GM12878 (cell line): ENCODE measurements around the gene LRP1B. TPM values are rescaled to one million over a fixed set of nuclear protein-coding genes. Genes with fewer than 3 reads are reported as not detected.

ENCODE experiments used
- ATAC-seq: fragments of 200-7000 bp; cut with Tn5 transposase; 3 replicates; pipeline ENCODE4 v1.9.1; 2020; ENCODE audit warnings: mild to moderate bottlenecking, moderate library complexity
- BruUV-seq: library from RNA; stranded (reverse); fragments of 400-500 nt; replicated peaks from 2 replicates; lab custom pipeline; 2021; lab: Mats Ljungman, UMichigan
- CTCF ChIA-PET: fragments of 300-600 bp; sonication (Branson Sonifier 250); formaldehyde crosslinking; extraction: SDS; loops from one replicate; lab custom pipeline; 2021; ENCODE audit warnings: inconsistent platforms; lab: Yijun Ruan, JAX
- POLR2A ChIA-PET: fragments of 350-600 bp; formaldehyde crosslinking; extraction: SDS; loops from one replicate; lab custom pipeline; 2021; ENCODE audit warnings: inconsistent platforms; lab: Charles Lee
- RAD21 ChIA-PET: fragments of 300-600 bp; sonication (Branson Sonifier 250); formaldehyde crosslinking; loops from one replicate; lab custom pipeline; 2023; ENCODE audit warnings: antibody characterized with exemption; ENCODE audit not compliant: unreplicated experiment; lab: Charles Lee
- SMC1A ChIA-PET: fragments of 300-600 bp; sonication (Branson Sonifier 250); formaldehyde crosslinking; loops from one replicate; lab custom pipeline; 2023; ENCODE audit not compliant: unreplicated experiment, uncharacterized antibody; lab: Charles Lee
- DNase-seq: peaks from one replicate; pipeline ENCODE4 v3.0.0-alpha.2; 2011; ENCODE audit warnings: low read depth, low spot score
- FAIRE-seq: peaks from 3 replicates; lab custom pipeline; 2011; peaks lifted over from hg19 to GRCh38; lab: Jason Lieb, UNC
- H2AFZ ChIP-seq: 2 replicates; pipeline ENCODE4 v1.6.0; 2011; ENCODE audit warnings: low read depth, low read length, control low read depth; ENCODE audit not compliant: control insufficient read depth
- H3K27ac ChIP-seq: 2 replicates; pipeline ENCODE4 v1.5.1; 2011; ENCODE audit warnings: control low read depth; ENCODE audit not compliant: control insufficient read depth, insufficient read depth
- H3K27me3 ChIP-seq, 2 experiments: replicated peaks in 1 of 2; 2 replicates each; pipeline versions ENCODE4 v1.6.0 to v1.6.1; 2011; ENCODE audit warnings: low read length in 1 of 2; ENCODE audit not compliant: control insufficient read depth in 2 of 2, insufficient read depth in 2 of 2
- H3K36me3 ChIP-seq, 2 experiments: 2 replicates each; pipeline ENCODE4 v1.5.1; 2011; ENCODE audit warnings: low read length in 1 of 2; ENCODE audit not compliant: control insufficient read depth in 2 of 2, insufficient read depth in 2 of 2
- H3K4me1 ChIP-seq: 2 replicates; pipeline ENCODE4 v1.6.1; 2011; ENCODE audit warnings: mild to moderate bottlenecking, low read length, moderate library complexity, mixed read lengths; ENCODE audit not compliant: control insufficient read depth, insufficient read depth
- H3K4me2 ChIP-seq: 2 replicates; pipeline ENCODE4 v1.6.0; 2011; ENCODE audit warnings: control low read depth; ENCODE audit not compliant: control insufficient read depth, insufficient read depth
- H3K4me3 ChIP-seq: fragments of 200-600 bp; sonication (generic); 2 replicates; pipeline ENCODE4 v1.5.1; 2016
- H3K79me2 ChIP-seq: 2 replicates; pipeline ENCODE4 v1.6.0; 2011; ENCODE audit warnings: low read length; ENCODE audit not compliant: control insufficient read depth, insufficient read depth
- H3K9ac ChIP-seq: 2 replicates; pipeline ENCODE4 v1.8.0; 2011; ENCODE audit warnings: low read length, control low read depth, mixed read lengths; ENCODE audit not compliant: control insufficient read depth, insufficient read depth
- H3K9me3 ChIP-seq: replicated peaks from 3 replicates; pipeline ENCODE4 v1.5.1; 2011; ENCODE audit warnings: mild to moderate bottlenecking, low read length; ENCODE audit not compliant: control insufficient read depth, insufficient read depth
- H4K20me1 ChIP-seq: 2 replicates; pipeline ENCODE4 v1.6.0; 2011; ENCODE audit not compliant: control insufficient read depth, insufficient read depth
- BRCA1 ChIP-seq: IDR thresholded peaks from 2 replicates; pipeline ENCODE4 v1.6.1; 2011; ENCODE audit warnings: low read depth, low read length, improper control_type of control experiment
- CTCF ChIP-seq, 3 experiments: IDR thresholded peaks in 2 of 3; conservative IDR thresholded peaks in 1 of 3; 2 replicates each; pipeline ENCODE4 v1.5.1; 2011; ENCODE audit warnings: low read depth in 3 of 3, low read length in 3 of 3, mild to moderate bottlenecking in 3 of 3, control low read depth in 2 of 3, moderate library complexity in 2 of 3, inconsistent platforms in 1 of 3, mixed read lengths in 1 of 3; ENCODE audit not compliant: control insufficient read depth in 2 of 3, insufficient read depth in 1 of 3; ENCODE audit errors: extremely low read depth in 1 of 3
- HDAC2 ChIP-seq: fragments of 200-600 bp; sonication (generic); IDR thresholded peaks from 2 replicates; pipeline ENCODE4 v1.6.1; 2017
- RAD21 ChIP-seq: IDR thresholded peaks from 2 replicates; pipeline ENCODE4 v1.6.1; 2011; ENCODE audit warnings: mild to moderate bottlenecking, low read depth, low read length, moderate library complexity; ENCODE audit not compliant: insufficient read depth
- SMARCA5 ChIP-seq: fragments of 450-650 bp; IDR thresholded peaks from 2 replicates; pipeline ENCODE4 v1.6.1; 2017; ENCODE audit warnings: mild to moderate bottlenecking
- SMC3 ChIP-seq: IDR thresholded peaks from 2 replicates; pipeline ENCODE4 v1.6.1; 2011; ENCODE audit warnings: low read length, improper control_type of control experiment, borderline replicate concordance
- ZBTB4 ChIP-seq: fragments of 450-650 bp; formaldehyde crosslinking; IDR thresholded peaks from 2 replicates; pipeline ENCODE4 v1.4.0; 2022; ENCODE audit warnings: mild to moderate bottlenecking, moderate library complexity
- WGBS: methylation state at CpG from one replicate; pipeline ENCODE4 v1.1.6; 2016; ENCODE audit warnings: low lambda C conversion rate; ENCODE audit not compliant: insufficient replicate concordance, insufficient coverage; ENCODE audit errors: missing lambda C conversion rate; 5-methylcytosine and 5-hydroxymethylcytosine counted together
- in situ Hi-C: fragments of 300-500 bp; cut with MboI; formaldehyde crosslinking; loops from 9 replicates; pipeline ENCODE4 v1.14.3; 2018; ENCODE audit warnings: mixed read lengths
- intact Hi-C: fragments of 100-400 bp; cut with micrococcal nuclease; formaldehyde crosslinking; loops from one replicate; pipeline ENCODE4 v1.14.2; 2022; ENCODE audit not compliant: unreplicated experiment
- polyA plus RNA-seq, 11 experiments: library from polyadenylated mRNA; depleted of rRNA in 4 of 11; unstranded in 6 of 11; stranded (reverse) in 5 of 11; fragments of >200 nt; fragmentation: Nextera tagmentation in 4 of 11; fragmentation: Illumina TruSeq in 1 of 11; extraction: Ambion mirVana in 4 of 11; extraction: Trizol in 1 of 11; gene quantifications; 1 replicate in 1 of 11; 2 replicates in 10 of 11; pipeline versions ENCODE4 v1.2.1 to v1.2.3, GENCODE V29; 2011 to 2016; ENCODE audit warnings: inconsistent platforms in 2 of 11, missing spikeins in 2 of 11, low read depth in 1 of 11
- total RNA-seq, 4 experiments: library from RNA; depleted of rRNA in 3 of 4; stranded (reverse); fragments of >200 nt in 3 of 4; fragmentation: Illumina TruSeq in 1 of 4; extraction: Trizol in 1 of 4; gene quantifications; 2 replicates each; pipeline versions ENCODE4 v1.2.1 to v1.2.3, GENCODE V29; 2013 to 2021
- TF ChIP-seq, protein P1 (sequence below): fragments of 450-650 bp; IDR thresholded peaks from 2 replicates; pipeline ENCODE4 v1.6.1; 2016; ENCODE audit warnings: mild to moderate bottlenecking

The LRP1B gene
- total and polyA plus RNA-seq, 10 of the 15 experiments (the other 5 are each of a cell fraction or from before 2014, with no cell fraction given) = under 0.01 to 0.06 (median 0.03) TPM; not detected in 5

DNA sequence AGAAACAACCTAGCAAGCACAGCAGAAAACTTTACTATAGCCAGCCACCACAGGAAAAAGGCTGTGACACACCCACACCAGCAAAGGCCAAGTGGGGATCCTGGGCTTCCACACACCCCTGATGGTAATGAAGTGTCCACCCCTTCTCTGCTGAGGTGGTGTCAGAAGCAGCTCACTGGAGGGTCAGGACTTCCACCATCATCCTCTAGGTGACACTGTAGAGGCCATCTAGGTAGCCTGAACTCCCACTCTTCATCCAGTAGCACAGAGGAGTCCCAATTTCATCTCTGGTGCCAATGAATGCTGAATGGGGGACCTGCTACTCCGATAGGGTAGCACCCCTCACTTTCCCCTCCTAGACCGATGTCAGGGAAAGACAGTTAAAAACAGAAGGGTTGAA, 1544.4 kb downstream of the LRP1B start:
- intact Hi-C loops (loop anchor here (1.0 kb wide), 1 partner anchor 277 kb away; no protein-coding TSS in a partner anchor), in situ Hi-C loops (loop anchor here (10.0 kb wide), 1 partner anchor 278 kb away; no protein-coding TSS in a partner anchor)
- SMC1A ChIA-PET = interaction anchor here (0.7 to 1.8 kb wide), 6 partner anchors 10 to 278 kb away, joined by 3 to 7 read pairs (median 4); no protein-coding TSS in a partner anchor
- Histone ChIP-seq H3K4me1 (no peaks in the 10 kb centered on the region), H3K4me2 (no peak overlapping the region), H3K4me3 (no peak overlapping the region), H4K20me1 (no peaks in the 10 kb centered on the region), H3K27me3 (no peaks in the 10 kb centered on the region), H3K36me3 (no peaks in the 10 kb centered on the region), H3K9ac (no peak overlapping the region), H2AFZ (no peak overlapping the region), H3K79me2 (no peaks in the 10 kb centered on the region), H3K9me3 (no peaks in the 10 kb centered on the region), H3K27ac (no peak overlapping the region)
- ATAC-seq (peak; percentile 100), FAIRE-seq (peak; percentile 86), DNase-seq (peak; percentile 7)
- CTCF ChIA-PET = interaction anchor here (0.5 to 4.1 kb wide), 21 partner anchors 9 to 969 kb away, joined by 3 to 48 read pairs (median 4); no protein-coding TSS in a partner anchor
- 13% methylated on average over 2 of the region's 2 CpGs for WGBS
- no TSS peak for BruUV-seq
- RAD21 ChIA-PET = interaction anchor here (0.6 to 2.2 kb wide), 9 partner anchors 10 to 1689 kb away, joined by 3 to 18 read pairs (median 3); no protein-coding TSS in a partner anchor
- POLR2A ChIA-PET = no interaction called here
- no peak for TF ChIP-seq ZBTB4 (CRISPR knock-in tag)
- TF ChIP-seq, protein P1, sequence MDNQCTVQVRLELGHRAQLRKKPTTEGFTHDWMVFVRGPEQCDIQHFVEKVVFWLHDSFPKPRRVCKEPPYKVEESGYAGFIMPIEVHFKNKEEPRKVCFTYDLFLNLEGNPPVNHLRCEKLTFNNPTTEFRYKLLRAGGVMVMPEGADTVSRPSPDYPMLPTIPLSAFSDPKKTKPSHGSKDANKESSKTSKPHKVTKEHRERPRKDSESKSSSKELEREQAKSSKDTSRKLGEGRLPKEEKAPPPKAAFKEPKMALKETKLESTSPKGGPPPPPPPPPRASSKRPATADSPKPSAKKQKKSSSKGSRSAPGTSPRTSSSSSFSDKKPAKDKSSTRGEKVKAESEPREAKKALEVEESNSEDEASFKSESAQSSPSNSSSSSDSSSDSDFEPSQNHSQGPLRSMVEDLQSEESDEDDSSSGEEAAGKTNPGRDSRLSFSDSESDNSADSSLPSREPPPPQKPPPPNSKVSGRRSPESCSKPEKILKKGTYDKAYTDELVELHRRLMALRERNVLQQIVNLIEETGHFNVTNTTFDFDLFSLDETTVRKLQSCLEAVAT = no peak
- no peak for TF ChIP-seq SMARCA5
- no peak for TF ChIP-seq BRCA1
- TF ChIP-seq SMC3 = peak; percentile 68; the same call in 1 of the 2 replicates
- peak; percentile 66 to 86 (median 69) for TF ChIP-seq CTCF (IDR thresholded peaks at IDR 0.05 in 2 of 3, conservative IDR thresholded peaks at IDR 0.05 in 1 of 3; ENCODE audit: control insufficient read depth in 2 of 3, extremely low read depth in 1 of 3, insufficient read depth in 1 of 3, low read depth in 3 of 3, low read length in 3 of 3)
- no peak for TF ChIP-seq HDAC2
- TF ChIP-seq RAD21 = peak; percentile 77
